ENCODE results near the gene TXN2. TPM values are rescaled to one million over a fixed set of nuclear protein-coding genes. Genes with fewer than 3 reads are reported as not detected.
"Not testable (repeated sequence)": the region's sequence is repeated elsewhere in the genome, so short reads cannot be mapped to it uniquely, and the experiment has no call there.

Gene TXN2
- total RNA-seq, 4 donors from 2014 or later: 36.4 to 78.3 (median 63.4) TPM

DNA sequence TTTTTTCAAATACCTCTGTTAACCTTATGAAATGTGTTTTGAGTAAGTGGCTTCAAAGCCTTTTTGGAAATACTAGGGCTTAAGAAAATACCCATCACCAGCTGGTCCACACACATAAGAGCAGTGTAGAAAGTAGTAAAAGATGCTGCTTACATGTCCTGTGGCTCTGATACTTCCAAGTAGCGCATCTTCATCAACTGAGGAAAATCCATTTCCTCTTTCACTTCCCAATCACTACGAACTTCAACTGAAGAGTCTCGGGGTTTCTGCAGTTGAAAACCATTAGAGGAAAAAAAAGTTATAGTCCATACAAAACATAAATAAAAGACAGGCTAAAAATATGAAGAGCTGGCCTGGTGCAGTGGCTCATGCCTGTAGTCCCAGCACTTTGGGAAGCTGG is 39.0 kb upstream of the TXN2 start:
- TF ChIP-seq POLR2A (IDR thresholded peaks at IDR 0.05): no peak
- TF ChIP-seq POLR2AphosphoS5 (IDR thresholded peaks at IDR 0.05): no peak
- no peak for TF ChIP-seq CTCF (IDR thresholded peaks at IDR 0.05)
- no peak for TF ChIP-seq EP300 (IDR thresholded peaks at IDR 0.05)
- no peak for ATAC-seq
- Histone ChIP-seq H3K4me3 (no peak overlapping the region), H3K4me1 (no peaks in the 10 kb centered on the region), H3K36me3 (peaks cover 6 to 100% of the 10 kb centered on the region in 2 donors), H3K27me3 (no peaks in the 10 kb centered on the region), H3K27ac (no peak overlapping the region), H3K9me3 (no peaks in the 10 kb centered on the region)
- WGBS, 2 donors (ENCODE audit: low coverage in 1 of 2): 69 to 80% methylated on average over 1 to 3 of the region's 3 CpGs

DNA sequence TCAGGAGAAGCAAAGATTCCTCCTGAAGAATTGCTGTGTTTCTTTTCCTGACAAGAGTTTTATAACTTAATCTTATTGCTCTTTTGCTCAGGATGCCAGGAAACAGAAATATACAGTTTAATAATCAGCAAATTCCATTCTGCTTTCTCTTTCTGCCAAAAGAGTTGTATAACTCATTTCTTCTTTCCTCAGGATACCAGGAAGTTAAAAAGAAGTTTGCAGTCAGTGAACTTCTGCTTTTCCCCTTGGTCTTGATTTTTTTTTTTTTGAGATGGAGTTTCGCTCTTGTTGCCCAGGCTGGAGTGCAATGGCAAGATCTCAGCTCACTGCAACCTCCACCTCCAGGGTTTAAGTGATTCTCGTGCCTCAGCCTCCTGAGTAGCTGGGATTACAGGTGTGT is 38.5 kb upstream of the TXN2 start:
- not testable (repeated sequence) for H3K9me3 ChIP-seq, H3K27me3 ChIP-seq, H3K4me3 ChIP-seq, H3K4me1 ChIP-seq, H3K27ac ChIP-seq, ATAC-seq
- WGBS, 2 donors (ENCODE audit: low coverage in 1 of 2): 89% methylated on average over 1 of the region's 2 CpGs; no CpG with 5 or more reads in 1 of the 2 donors
- H3K36me3 ChIP-seq: peaks cover 6 to 100% of the 10 kb centered on the region in 2 donors

- ATAC-seq: no peak
- Histone ChIP-seq H3K4me3 (no peak overlapping the region), H3K27ac (no peak overlapping the region), H3K9me3 (no peaks in the 10 kb centered on the region), H3K4me1 (peaks cover 0 to 18% (median 0%) of the 10 kb centered on the region in 3 donors), H3K36me3 (peaks cover 6 to 95% of the 10 kb centered on the region in 2 donors), H3K27me3 (no peaks in the 10 kb centered on the region)
- no CpG with 5 or more reads among the region's 1 CpG for WGBS, 2 donors (ENCODE audit: low coverage in 1 of 2)
- TF ChIP-seq CTCF (IDR thresholded peaks at IDR 0.05) (no peak), EP300 (IDR thresholded peaks at IDR 0.05) (no peak), POLR2A (IDR thresholded peaks at IDR 0.05) (no peak), POLR2AphosphoS5 (IDR thresholded peaks at IDR 0.05) (no peak)
These were observed 33.3 kb upstream of the TXN2 start for GRCh38 chr22:36514766-36515165.

DNA sequence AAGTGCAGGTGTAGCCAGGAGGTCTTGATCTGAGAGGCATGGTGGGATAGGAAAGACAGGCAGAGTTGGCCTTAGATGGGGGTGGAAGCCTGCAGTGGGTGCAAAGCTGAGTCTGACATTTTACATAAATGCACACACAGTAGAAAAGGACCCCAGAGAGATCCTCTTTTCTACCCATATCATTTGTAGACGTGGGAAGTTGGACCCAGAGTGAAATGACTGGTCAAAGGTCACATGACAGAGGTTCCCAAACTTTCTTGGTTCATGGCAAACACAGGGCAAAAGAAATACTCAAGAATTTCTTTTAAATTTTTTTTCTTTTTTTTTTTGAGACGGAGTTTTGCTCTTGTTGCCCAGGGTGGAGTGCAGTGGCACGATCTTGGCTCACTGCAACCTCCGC is 31.6 kb upstream of the TXN2 start:
- WGBS, 2 donors (ENCODE audit: low coverage in 1 of 2): 73 to 80% methylated on average over 3 to 4 of the region's 4 CpGs
- Histone ChIP-seq H3K9me3 (no peaks in the 10 kb centered on the region), H3K27ac (no peak overlapping the region), H3K36me3 (peaks cover 0 to 78% of the 10 kb centered on the region in 2 donors), H3K4me3 (no peak overlapping the region), H3K27me3 (no peaks in the 10 kb centered on the region), H3K4me1 (peaks cover 0 to 21% (median 0%) of the 10 kb centered on the region in 3 donors)
- TF ChIP-seq POLR2A (IDR thresholded peaks at IDR 0.05) (no peak), CTCF (IDR thresholded peaks at IDR 0.05) (no peak), POLR2AphosphoS5 (IDR thresholded peaks at IDR 0.05) (no peak), EP300 (IDR thresholded peaks at IDR 0.05) (no peak)
- no peak for ATAC-seq

DNA sequence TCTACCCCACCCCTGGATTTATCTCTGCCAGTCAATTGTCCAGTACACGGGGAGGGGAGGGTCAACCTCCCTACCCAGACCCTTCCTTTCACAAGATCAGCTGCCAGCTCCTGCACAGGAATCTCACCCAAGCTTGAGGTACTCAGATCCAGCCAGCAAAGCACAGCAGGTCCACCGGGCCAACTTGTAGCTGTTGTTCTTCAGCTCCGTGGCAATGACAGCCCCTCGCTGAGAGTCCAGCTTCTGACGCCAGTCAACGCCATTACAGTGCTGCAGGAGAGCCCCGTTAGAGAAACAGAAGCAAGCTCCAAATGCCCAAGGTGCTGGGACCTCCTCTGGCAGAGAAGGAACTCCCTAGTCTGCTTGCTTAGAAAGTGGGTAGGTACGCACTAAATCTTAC is 30.9 kb upstream of the TXN2 start:
- Histone ChIP-seq H3K27ac (no peak overlapping the region), H3K27me3 (no peaks in the 10 kb centered on the region), H3K36me3 (peaks cover 0 to 71% of the 10 kb centered on the region in 2 donors), H3K4me1 (peaks cover 0 to 25% (median 0%) of the 10 kb centered on the region in 3 donors), H3K9me3 (no peaks in the 10 kb centered on the region), H3K4me3 (no peak overlapping the region)
- WGBS, 2 donors (ENCODE audit: low coverage in 1 of 2): 81% methylated on average over 3 of the region's 8 CpGs; no CpG with 5 or more reads in 1 of the 2 donors
- ATAC-seq: no peak
- TF ChIP-seq POLR2AphosphoS5 (IDR thresholded peaks at IDR 0.05) (no peak), EP300 (IDR thresholded peaks at IDR 0.05) (no peak), POLR2A (IDR thresholded peaks at IDR 0.05) (no peak)

DNA sequence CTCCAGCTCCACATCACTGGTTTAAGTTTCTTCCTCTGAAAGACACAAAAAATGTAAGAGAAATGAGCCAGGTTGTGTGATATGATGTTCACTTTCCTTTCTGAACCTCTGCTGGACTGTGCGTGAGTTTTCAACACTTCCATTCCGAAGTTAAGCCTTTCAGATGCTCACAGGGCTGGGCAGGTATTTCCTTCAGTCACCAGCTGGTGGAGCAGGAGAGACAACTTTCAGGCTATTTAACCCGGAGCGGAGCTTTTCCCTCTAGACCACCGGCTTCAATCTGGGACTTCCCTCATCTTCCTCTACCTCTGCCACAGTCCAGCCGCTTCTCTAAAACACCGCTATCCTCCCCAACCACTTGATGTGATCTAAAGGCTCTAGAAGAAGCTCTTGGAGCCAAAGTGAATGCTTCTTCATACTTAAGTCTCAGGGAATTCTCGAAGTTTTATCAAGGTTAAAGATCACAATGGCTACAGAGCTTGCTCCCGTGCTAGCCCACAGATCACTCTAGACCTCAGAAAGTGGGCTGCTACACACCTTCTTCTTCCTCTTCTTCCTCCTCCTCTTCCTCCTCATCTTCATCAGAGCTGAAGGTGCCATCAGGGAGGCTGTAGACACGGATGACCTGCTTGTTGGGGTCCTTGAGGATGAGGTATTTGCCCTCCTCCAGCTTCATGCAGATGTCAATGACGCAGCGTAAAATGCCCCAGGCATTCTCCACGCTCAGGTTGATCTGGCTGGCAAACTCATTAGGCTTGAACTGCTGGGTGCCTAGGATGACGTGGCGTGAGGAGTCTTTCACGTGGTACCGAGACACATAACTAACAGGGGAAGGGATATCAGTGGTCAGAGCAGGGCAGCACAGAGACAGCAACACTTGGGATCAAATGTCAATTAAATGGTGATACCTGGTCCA is 29.8 kb upstream of the TXN2 start:
- Histone ChIP-seq H3K27ac (peak overlapping the region in 3 of 4 donors; percentile 41 to 49 (median 45)), H3K36me3 (peaks cover 0 to 60% of the 10 kb centered on the region in 2 donors), H3K4me3 (no peak overlapping the region), H3K4me1 (peaks cover 0 to 36% (median 2%) of the 10 kb centered on the region in 3 donors), H3K9me3 (no peaks in the 10 kb centered on the region), H3K27me3 (no peaks in the 10 kb centered on the region)
- peak; percentile 11 for ATAC-seq
- WGBS, 2 donors (ENCODE audit: low coverage in 1 of 2): 32 to 62% methylated on average over 9 to 17 of the region's 17 CpGs
- TF ChIP-seq EP300 (IDR thresholded peaks at IDR 0.05) (no peak), CTCF (IDR thresholded peaks at IDR 0.05) (peak in 3 of 4 experiments; percentile 57 to 62 (median 58)), POLR2A (IDR thresholded peaks at IDR 0.05) (no peak)
